H54 (cell line): Measurements from ENCODE around the gene CLASP2.
"Not testable (repeated sequence)": the region's sequence is repeated elsewhere in the genome, so short reads cannot be mapped to it uniquely, and the experiment has no call there.

Source experiments
- DNase-seq: peaks from one replicate; pipeline ENCODE4 v3.0.0; 2011; ENCODE audit warnings: low spot score, mixed read lengths; ENCODE audit not compliant: insufficient read length
- FAIRE-seq: peaks from 3 replicates; lab custom pipeline; 2011; peaks lifted over from hg19 to GRCh38; lab: Jason Lieb, UNC
- POLR2A ChIP-seq: IDR thresholded peaks from 2 replicates; pipeline ENCODE4 v1.6.1; 2011; ENCODE audit warnings: low read depth, mild to moderate bottlenecking, low read length

Gene CLASP2

GRCh38 chr3:33663042-33663441, 55.0 kb downstream of the CLASP2 start:
- TF ChIP-seq POLR2A: no peak
- no peak for FAIRE-seq
- no peak for DNase-seq

GRCh38 chr3:33659856-33660434, 58.1 kb downstream of the CLASP2 start:
- DNase-seq (no peak), FAIRE-seq (peak; percentile 15)
- TF ChIP-seq POLR2A: no peak

- FAIRE-seq (peak; percentile 99), DNase-seq (peak; percentile 30)
- no peak for TF ChIP-seq POLR2A
These were observed 58.8 kb downstream of the CLASP2 start for GRCh38 chr3:33658991-33659848.

- no peak for TF ChIP-seq POLR2A
- no peak for FAIRE-seq
- DNase-seq: no peak
These were observed 59.4 kb downstream of the CLASP2 start for GRCh38 chr3:33658621-33658990.

- TF ChIP-seq POLR2A: no peak
- no peak for DNase-seq
- FAIRE-seq: no peak
These were observed 60.0 kb downstream of the CLASP2 start for GRCh38 chr3:33658039-33658438.

GRCh38 chr3:33652736-33653135, 65.3 kb downstream of the CLASP2 start:
- TF ChIP-seq POLR2A: no peak
- FAIRE-seq: no peak
- no peak for DNase-seq

GRCh38 chr3:33651101-33651500, 67.0 kb downstream of the CLASP2 start:
- not testable (repeated sequence) for DNase-seq, FAIRE-seq

- FAIRE-seq (peak; percentile 52), DNase-seq (no peak)
- TF ChIP-seq POLR2A: no peak
These were observed 67.6 kb downstream of the CLASP2 start for GRCh38 chr3:33650495-33650894.

GRCh38 chr3:33648793-33649192, 69.3 kb downstream of the CLASP2 start:
- DNase-seq (no peak), FAIRE-seq (no peak)
- no peak for TF ChIP-seq POLR2A

GRCh38 chr3:33646406-33646805, 71.6 kb downstream of the CLASP2 start:
- no peak for FAIRE-seq
- TF ChIP-seq POLR2A: no peak
- DNase-seq: no peak

- FAIRE-seq: peak; percentile 86
- no peak for DNase-seq
- no peak for TF ChIP-seq POLR2A
These were observed 72.9 kb downstream of the CLASP2 start for GRCh38 chr3:33645060-33645647.

- FAIRE-seq: no peak
- no peak for DNase-seq
- TF ChIP-seq POLR2A: no peak
These were observed 73.5 kb downstream of the CLASP2 start for GRCh38 chr3:33644582-33644981.

- FAIRE-seq: no peak
- no peak for TF ChIP-seq POLR2A
- DNase-seq: no peak
These were observed 75.2 kb downstream of the CLASP2 start for GRCh38 chr3:33642806-33643205.

- DNase-seq (no peak), FAIRE-seq (no peak)
- no peak for TF ChIP-seq POLR2A
These were observed 78.2 kb downstream of the CLASP2 start for GRCh38 chr3:33639889-33640288.
